HG02678 (cell line): Measurements from ENCODE around the gene SRSF7.
"Not testable (repeated sequence)": the region's sequence is repeated elsewhere in the genome, so short reads cannot be mapped to it uniquely, and the experiment has no call there.

Source experiments
- ATAC-seq: cut with Tn5 transposase; IDR thresholded peaks from one replicate; pipeline ENCODE4 v1.9.1; 2021; ENCODE audit warnings: mild to moderate bottlenecking, moderate library complexity; ENCODE audit not compliant: unreplicated experiment

Gene SRSF7

DNA sequence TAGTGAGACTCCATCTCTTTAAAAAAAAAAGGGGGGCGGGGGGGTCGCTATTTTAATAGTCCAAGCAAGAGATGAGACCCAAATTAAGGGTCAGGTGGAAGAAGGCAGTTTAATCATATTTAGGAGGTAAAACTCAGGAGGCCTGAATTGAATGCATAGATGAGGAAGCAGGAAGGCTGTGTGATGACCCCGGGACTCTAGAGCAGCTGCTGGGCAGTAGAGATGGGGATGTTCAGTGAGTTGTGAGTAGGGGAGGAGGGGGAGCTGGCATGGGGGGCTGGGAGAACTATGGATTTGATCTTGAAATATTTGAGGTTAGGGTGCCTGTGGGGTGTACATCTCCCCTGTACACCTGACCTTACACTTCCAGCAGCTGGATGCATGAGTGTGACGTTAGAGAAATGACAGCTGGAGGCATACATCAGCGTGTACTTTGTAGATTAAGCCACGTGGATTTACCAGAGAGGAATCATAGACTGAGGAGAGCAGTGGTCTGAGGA is 44.3 kb downstream of the SRSF7 start:
- ATAC-seq = no peak

DNA sequence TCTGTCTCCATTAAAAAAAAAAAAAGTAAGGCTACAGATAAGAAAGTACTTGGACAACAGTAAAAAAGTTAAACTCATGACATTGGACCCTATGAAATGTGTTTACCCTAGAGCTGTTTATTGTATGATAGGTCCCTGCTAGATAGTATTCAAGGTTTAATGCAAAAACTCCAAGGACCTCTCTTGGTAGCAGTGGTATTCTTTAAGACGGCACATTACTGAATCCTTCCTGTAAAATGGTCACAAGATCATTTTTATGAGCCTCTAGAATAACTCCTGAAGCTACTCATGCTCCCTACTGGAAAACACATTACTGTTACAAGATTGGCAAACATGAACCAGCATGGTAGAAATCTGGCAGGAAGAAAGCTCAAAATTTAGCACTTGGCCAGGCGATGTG is 46.5 kb downstream of the SRSF7 start:
- ATAC-seq = no peak

DNA sequence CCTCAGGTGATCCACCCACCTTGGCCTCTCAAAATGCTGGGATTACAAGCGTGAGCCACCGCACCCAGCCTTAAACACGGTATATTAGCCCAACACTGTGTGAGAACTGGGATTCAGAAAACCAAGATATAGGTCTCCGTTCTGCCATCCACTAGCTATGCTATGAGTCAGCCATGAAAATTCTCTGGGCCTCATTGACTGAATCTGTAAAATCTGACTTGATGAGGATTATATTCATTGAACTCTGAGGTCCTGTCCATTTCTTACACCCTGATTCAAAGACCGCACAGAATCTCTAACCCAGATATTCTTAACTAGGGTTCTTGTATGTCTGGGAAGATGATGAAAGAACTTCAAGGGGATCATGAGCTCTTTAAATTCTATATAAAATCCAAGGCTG is 47.8 kb downstream of the SRSF7 start:
- not testable (repeated sequence) for ATAC-seq

DNA sequence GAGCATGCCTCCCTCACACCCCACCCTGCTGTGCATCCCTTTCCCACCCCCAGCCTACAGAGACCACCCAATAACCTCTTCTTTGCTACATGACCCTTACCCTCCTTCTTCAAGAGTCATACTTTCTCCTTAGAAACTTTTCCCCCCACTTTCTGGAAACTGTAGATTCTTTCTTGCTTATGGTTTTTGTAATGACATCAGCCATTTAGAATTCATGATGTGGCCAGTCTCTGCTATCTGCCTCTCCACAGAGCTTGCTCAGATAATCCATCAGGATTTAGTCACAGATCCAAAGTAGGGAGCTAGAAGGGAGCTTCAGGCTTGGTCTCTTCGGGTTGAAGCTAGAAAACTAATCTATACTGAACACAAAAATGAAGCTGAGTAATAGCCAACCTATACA is 48.7 kb downstream of the SRSF7 start:
- ATAC-seq = no peak

DNA sequence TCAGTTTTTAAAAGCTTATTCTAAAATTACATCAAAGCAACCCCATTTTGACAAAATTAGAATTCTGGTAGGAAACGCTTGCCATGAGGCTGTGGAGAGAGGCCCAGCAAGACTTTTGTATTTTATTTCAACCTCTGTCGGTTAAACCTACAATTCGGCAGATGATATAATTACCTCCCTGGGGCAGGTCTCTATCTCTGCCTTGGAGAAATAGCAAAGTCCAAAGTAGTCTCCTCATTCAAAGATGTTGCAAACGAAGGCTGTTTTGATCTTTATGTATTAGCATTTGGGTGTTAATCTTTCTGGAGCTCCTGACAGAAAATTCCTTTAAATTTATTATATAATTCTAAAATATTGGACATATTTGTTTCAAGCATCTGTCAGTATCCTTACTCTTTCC is 49.6 kb downstream of the SRSF7 start:
- no peak for ATAC-seq

DNA sequence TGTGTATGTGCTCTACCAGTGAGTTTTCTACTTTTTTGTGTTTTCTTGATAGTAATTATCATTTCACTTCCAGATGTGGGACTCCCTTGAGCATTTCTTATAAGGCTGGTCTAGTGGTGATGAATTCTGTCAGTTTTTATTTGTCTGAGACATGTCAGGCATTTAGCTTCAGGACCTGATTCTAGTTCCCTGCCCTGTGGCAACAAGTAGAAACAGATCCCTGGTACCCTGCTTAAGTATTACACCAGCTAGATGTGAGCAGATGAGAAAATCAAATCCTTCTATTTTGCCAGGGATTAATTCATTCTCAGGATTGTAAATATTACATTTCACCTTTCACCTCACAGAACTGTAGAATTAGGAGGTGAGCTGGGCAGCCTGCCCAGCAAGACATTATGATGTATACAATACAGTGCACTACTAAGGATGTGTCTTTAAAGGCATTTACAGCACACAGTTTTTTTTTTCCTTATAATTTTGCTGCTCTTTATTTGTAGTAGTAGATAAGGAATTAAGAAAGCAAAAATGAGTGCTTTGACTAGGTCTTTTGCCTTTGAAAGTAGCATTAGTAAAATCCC is 50.2 kb downstream of the SRSF7 start:
- no peak for ATAC-seq

DNA sequence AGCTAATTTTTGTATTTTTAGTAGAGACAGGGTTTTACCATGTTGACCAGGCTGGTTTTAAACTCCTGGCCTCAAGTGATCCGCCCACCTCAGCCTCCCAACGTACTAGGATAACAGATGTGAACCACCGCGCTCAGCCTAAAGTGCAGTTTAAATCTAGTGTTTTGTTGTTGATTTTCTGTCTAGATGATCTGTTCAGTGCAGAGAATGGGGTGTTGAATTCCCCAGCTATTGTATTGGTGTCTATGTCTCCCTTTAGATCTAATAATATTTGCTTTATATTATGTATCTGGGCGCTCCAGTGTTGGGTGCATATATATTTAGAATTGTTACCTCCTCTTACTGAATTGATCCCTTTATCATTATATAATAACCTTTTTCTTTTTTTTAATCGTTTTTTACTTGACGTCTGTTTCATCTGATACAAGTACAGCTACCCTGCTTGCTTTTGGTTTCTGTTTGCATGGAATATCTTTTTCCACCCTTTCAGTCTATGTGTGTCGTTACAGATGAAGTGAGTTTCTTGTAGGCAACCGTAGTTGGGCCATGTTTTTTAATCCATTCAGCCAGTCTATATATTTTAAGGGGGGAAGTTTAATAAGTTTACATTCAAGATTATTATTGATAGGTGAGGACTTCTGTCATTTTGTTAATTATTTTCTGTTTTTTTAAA is 50.9 kb downstream of the SRSF7 start:
- no peak for ATAC-seq

DNA sequence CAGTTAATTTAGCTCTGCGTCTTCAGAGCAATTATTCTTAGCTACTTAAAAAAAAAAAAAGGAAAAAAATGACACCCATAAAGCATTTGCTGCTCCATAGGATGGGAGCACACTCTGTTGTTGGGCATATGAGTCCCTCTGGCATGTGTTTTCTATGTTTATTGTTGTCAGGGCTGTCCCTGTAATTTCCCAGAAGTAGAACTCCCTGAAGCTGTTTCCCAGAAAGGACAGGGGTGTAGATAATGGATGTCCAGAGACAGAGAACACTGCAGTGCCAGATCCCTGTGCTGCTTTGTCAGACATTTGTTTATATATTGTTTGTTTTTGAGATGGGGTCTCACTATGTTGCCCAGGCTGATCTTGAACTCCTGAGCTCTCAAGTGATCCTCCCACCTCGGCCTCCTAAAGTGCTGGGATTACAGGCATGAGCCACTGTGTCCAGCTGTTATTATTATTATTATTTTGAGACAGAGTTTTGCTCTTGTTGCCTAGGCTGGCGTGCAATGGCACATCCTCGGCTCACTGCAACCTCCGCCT is 52.6 kb downstream of the SRSF7 start:
- ATAC-seq = no peak

DNA sequence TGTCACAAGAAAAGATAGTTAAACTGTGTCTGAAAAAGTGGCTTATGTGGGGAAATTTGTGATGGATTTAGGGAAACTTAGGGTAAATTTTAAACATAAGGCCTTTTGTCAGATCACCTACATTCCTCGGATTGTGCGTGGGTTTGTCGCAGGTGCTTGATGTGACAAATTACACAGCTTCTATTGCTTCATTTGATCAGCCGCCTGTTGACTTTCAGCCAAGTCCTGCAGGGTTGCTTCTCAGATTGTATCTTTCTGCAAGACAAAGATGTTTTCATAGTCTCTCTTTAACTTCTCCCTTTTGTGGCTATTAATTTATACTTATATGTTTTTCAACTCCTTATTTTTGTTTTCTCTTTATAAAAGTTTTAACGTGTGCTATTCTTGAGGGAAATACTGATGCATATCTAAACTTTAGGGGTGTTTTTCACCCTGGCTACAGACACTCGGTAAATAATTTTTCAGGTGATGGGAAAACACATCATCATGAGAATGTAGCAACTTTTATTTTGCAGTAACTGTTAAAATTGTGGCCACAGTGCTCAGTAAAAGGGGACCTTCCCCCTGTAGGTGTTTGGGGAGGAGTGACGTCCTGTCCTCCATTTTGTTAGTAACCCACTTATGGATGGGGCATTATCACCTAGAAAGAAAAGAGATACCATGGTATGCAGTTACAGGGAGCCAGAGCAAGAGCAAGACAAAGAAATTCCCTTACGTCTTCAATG is 53.9 kb downstream of the SRSF7 start:
- ATAC-seq = no peak
